GM19395 (cell line): Measurements from ENCODE around the gene ZBTB3.
"Not testable (repeated sequence)": the region's sequence is repeated elsewhere in the genome, so short reads cannot be mapped to it uniquely, and the experiment has no call there.

Experiments
- ATAC-seq: cut with Tn5 transposase; IDR thresholded peaks from one replicate; pipeline ENCODE4 v1.9.1; 2021; ENCODE audit warnings: mild to moderate bottlenecking, moderate library complexity; ENCODE audit not compliant: unreplicated experiment

Gene ZBTB3

GRCh38 chr11:62753736-62754603, at the start of gene ZBTB3:
TSS of gene ZBTB3 (minus strand) at chr11:62754160. CDS start at chr11:62753664, 496 bp downstream.
- peak; percentile 96 for ATAC-seq

DNA sequence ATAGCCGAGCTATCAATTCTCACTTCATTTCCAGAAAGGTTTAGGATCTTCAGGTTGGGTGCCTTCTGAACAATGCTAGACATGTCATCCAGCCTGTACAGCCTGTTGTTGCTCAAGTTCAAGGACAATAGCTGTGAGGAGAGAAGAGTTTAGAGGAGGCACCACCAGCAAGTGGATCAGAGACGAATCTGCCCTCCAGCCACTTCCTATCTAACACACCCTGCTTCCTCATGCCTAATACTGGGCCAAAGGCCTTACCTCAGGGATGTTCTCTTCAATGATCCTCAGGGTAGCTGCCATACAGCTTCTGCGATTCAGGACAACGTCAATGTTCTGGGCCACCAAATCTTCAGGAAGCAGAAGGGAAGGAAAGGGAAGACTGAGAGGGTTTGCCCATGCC, 47.1 kb upstream of the ZBTB3 start:
- ATAC-seq, result no peak

GRCh38 chr11:62799486-62799885, 45.5 kb upstream of the ZBTB3 start:
- no peak for ATAC-seq

DNA sequence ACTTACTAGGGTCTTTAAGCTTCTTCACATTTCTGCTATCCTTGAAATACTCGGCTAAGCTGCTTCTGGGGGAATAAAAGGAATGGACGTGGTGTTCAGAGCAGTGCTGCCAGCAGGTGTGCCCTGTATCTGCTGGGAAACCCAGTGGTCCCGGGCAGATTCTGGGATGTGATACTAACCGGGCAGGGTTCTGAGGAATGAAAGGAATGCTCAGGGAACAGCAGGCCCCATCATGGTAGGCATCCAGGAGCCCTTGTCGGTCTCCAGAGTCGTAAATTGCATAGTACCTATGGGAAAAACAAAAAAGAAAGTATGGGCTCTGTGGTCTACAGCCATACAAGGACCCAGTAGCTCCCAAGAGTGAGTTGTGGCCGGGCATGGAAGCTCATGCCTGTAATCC, 42.3 kb upstream of the ZBTB3 start:
- no peak for ATAC-seq

DNA sequence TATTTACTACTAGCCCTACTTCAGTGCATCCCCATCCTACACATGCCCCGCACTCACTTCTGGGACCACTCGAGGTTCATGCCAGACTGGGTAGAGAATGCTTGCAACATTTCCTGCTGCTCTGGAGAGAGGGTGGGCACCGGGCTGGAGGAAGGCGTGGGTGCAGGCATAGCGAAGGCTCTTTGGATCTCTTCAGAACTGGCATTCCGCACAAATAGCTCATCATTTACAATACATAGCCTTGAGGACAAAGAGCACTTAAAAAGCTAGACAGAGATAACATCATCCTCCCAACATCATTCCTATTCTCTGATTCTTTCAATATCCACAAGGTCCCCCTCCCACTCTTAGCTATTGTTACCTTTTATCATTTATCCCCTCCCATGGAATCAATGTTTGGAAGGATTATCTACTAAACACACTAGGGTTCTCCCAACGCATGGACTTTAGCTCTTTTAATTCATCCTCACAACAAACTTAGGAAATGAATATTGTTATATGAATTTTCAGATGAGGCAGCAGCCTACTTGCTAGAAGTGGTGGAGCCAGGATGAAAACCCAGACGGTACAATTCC, 40.3 kb upstream of the ZBTB3 start:
- no peak for ATAC-seq

- peak; percentile 14 for ATAC-seq
Measured at GRCh38 chr11:62792202-62792575, 38.2 kb upstream of the ZBTB3 start.

GRCh38 chr11:62791501-62792201, 37.7 kb upstream of the ZBTB3 start, which contains the start of gene TMEM223:
TSS of gene TMEM223 (minus strand) at chr11:62792006. CDS start at chr11:62791994, 12 bp downstream.
- ATAC-seq, result peak; percentile 61

DNA sequence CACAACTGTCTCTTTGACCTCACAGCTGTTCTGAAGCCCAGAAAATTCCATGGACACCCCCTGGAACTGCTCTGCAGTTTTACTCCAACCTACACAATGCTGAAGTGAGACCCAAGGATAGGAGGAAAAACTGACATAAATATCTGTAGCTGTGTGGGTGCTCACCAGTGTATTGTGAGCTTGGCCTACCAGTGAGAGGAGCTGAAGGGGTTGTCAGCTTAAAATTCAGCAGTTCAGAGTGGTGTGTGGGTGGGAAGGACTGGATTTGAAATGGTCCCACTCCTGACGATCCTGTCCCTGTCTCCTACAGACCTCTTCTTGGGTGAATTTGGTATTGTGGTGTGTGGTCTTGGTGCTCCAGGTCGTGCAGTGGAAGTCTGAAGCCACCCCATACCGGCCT, 35.6 kb upstream of the ZBTB3 start:
- ATAC-seq, result no peak

DNA sequence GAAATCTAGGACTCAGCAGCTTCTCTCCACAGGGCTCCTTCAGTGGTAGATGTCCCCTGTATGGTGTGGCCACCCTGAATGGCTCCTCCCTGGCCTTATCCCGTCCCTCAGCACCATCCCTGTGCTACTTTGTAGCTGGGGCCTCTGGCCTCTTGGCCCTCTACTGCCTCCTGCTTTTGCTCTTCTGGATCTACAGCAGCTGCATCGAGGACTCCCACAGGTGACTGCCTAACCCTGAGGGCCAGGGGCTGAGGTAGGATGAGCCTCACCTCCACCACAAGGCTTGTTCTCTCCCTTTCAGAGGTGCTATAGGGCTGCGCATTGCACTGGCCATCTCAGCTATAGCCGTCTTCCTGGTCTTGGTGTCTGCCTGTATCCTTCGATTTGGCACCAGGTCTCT, 35.0 kb upstream of the ZBTB3 start:
- ATAC-seq, result no peak

DNA sequence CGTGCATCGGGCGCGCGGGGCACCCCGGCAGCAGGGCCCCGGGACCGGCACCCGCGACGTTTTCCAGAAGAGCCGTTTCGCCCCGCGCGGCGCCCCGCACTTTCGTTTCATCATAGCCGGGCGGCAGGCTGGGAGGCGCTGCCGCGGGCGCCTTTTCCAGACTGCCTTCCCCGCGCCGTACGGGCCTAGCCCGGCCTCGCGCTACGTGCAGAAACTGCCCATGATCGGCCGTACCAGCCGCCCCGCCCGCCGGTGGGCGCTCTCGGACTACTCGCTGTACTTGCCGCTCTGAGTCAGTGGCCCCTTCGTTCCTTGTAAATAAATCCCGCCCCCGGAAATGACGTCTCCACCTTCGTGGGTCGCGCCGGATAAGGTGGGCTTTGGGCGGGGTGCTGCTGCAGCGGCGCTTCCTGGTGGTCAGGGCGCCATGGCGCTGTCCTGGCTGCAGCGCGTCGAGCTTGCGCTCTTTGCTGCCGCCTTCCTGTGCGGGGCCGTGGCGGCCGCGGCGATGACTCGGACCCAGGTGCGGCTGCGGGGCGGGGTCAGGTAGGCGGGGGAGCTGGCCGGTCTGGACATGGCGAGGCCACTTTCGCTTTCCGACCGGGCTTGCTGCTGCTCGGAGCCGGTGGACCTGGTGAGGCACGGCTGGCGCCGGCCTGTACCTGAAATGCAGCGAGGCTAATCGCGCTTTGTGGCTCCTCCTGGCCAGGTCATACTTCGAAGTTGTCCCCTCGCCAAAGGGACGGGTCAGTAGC, 33.2 kb upstream of the ZBTB3 start, which contains the start of gene TMEM179B:
TSS of gene TMEM179B (plus strand) at position 398 of the 755 bp plus-strand sequence. CDS start at position 428, 30 bp downstream.
- peak; percentile 65 for ATAC-seq

- peak; percentile 77 for ATAC-seq
Measured at GRCh38 chr11:62786318-62787004, 32.5 kb upstream of the ZBTB3 start.

DNA sequence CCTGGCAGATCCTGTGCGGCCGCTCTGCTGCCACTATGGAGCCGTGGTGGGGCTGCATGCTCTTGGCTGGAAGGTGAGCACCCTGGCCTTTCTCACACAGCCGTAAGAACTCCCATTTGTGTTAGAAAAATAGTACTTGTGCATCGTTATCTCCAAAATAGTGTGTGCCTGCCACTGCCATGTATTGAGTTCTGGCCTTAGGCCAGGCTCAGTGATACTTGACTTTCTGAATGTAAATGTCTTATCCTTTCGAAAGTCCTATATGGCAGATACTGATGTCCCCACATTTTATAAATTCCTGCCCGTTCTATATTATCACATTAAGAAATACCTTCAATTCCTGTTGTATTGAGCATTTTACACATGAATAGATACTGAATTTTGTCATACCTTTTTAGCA, 28.8 kb upstream of the ZBTB3 start:
- no peak for ATAC-seq

DNA sequence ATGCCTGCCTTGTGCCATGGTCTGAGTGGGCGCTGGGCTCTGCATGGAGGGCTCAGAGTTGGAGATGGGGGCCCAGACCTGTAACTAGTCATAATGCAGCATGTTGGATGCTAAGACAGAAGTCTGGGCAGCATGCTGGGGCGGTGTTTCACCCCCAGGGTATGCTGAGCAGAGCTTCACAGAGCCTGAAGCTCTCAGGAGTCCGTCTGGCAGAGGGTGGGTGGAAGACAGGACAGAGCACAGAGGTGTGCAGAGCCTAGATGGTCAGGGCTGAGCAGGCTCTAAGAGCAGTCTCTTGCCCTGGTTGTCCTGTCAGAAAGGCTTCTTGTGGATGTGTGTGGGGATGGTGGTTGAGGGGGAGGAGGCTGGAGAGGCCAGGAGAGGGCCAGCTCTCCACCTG, 24.5 kb upstream of the ZBTB3 start:
- no peak for ATAC-seq

GRCh38 chr11:62777389-62777788, 23.4 kb upstream of the ZBTB3 start:
- no peak for ATAC-seq

DNA sequence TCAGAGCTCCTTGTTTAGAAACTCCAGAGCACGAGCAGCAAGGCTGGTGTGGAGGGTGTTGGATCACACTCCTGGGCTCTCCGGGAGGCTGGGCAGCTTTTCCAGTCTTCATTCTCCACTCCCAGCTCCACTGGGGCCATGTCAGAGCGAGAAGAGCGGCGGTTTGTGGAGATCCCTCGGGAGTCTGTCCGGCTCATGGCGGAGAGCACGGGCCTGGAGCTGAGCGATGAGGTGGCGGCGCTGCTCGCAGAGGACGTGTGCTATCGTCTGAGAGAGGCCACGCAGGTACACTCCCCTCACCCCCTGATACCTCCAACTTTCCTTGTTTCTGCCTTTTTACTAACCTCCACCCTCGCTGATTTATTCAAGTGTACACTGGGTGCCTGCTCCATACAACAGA, 21.7 kb upstream of the ZBTB3 start:
- ATAC-seq, result no peak

GRCh38 chr11:62774407-62774806, 20.4 kb upstream of the ZBTB3 start:
- no peak for ATAC-seq

- peak; percentile 83 for ATAC-seq
Measured at GRCh38 chr11:62771144-62772021, 17.4 kb upstream of the ZBTB3 start, which contains the start of gene TAF6L. TSS of gene TAF6L (plus strand) at chr11:62771396. CDS start at chr11:62775784, 4,388 bp downstream.

DNA sequence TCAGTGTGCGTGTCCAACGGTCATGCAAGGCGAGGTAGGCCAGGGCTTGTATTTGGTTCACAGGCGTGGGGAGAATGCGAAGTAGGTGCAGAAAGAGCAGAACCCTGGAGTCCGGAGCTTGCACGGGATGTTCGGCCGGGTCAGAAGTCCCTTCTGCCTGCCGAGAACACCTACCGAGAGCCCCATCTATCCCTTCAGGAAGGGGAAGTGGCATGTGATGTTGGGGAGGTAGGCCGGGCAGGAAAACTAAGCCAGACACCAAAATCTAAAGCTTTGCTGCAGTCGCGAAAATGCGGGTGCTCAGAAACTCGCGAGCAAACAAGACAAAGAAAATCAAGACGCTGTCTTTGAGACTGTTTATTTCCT, 16.8 kb upstream of the ZBTB3 start:
- no peak for ATAC-seq

DNA sequence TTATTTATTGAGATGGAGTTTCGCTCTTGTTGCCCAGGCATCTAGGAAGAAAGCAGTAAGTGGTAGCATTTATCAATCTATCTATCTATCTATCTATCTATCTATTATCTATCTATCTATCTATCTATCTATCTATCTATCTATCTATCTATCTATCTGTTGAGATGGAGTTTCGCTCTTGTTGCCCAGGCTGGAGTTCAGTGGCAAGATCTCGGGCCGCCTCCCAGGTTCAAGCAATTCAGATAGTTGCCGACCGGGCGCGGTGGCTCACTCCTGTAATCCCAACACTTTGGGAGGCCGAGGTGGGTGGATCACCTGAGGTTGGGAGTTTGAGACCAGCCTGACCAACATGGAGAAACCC, 6.9 kb upstream of the ZBTB3 start:
- not testable (repeated sequence) for ATAC-seq
